Glutamatergic neuron (in vitro differentiated cells): ENCODE data around the gene ERCC8. TPM values are rescaled to one million over a fixed set of nuclear protein-coding genes. Genes with fewer than 3 reads are reported as not detected.

Experiments
- DNase-seq: peaks from one replicate; pipeline ENCODE4 v3.0.0; 2022
- H3K27ac Mint-ChIP-seq: one replicate; pipeline ENCODE4 v1.8.0; 2020; ENCODE audit warnings: mild to moderate bottlenecking, mixed read lengths, inconsistent platforms; ENCODE audit not compliant: unreplicated experiment
- H3K27me3 Mint-ChIP-seq: one replicate; pipeline ENCODE4 v1.8.0; 2020; ENCODE audit warnings: mild to moderate bottlenecking, moderate library complexity, mixed read lengths, inconsistent platforms; ENCODE audit not compliant: unreplicated experiment
- H3K36me3 Mint-ChIP-seq: one replicate; pipeline ENCODE4 v1.8.0; 2020; ENCODE audit warnings: mild to moderate bottlenecking, mixed read lengths, inconsistent platforms; ENCODE audit not compliant: unreplicated experiment
- H3K4me1 Mint-ChIP-seq: one replicate; pipeline ENCODE4 v1.8.0; 2020; ENCODE audit warnings: mild to moderate bottlenecking, low read depth, mixed read lengths, inconsistent platforms; ENCODE audit not compliant: unreplicated experiment
- H3K4me3 Mint-ChIP-seq: one replicate; pipeline ENCODE4 v1.8.0; 2020; ENCODE audit warnings: mild to moderate bottlenecking, mixed read lengths, inconsistent platforms; ENCODE audit not compliant: unreplicated experiment
- H3K9me3 Mint-ChIP-seq: one replicate; pipeline ENCODE4 v1.8.0; 2020; ENCODE audit warnings: mild to moderate bottlenecking, moderate library complexity, mixed read lengths, inconsistent platforms; ENCODE audit not compliant: unreplicated experiment
- total RNA-seq: library from RNA; stranded (reverse); fragmentation: NEBNext Ultra II Directional; extraction: Animal tissue kit (Norgen Biotek cat#: 25700); gene quantifications from one replicate; pipeline ENCODE4 v1.2.1, GENCODE V29; 2021; ENCODE audit not compliant: unreplicated experiment
- TF ChIP-seq, protein P1 (sequence below): fragments of 200-600 bp; sonication (generic); IDR thresholded peaks from one replicate; pipeline ENCODE4 v1.5.0; 2021; ENCODE audit not compliant: partially characterized antibody, unreplicated experiment

Gene ERCC8
- total RNA-seq, 1 donor from 2014 or later, result 17.6 TPM

DNA sequence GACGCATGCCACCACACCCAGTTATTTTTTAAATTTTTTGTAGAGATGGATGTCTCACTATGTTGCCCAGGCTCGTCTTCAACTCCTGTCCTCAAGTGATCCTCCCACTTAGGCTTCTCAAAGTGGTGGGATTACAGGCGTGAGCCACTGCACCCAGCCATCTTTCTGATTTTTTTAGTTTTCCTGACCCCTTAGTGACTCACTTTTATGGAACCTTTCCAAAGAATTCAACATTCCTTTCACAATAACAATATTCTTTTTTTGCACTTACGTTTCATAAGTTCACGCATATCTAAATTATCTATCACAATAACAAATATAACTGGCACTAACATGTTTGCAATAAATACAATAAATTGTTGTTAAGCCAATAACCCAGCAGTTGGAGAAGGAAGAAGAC lies 109.3 kb downstream of the ERCC8 start:
- no peak for DNase-seq
- H3K4me1 Mint-ChIP-seq, result no peaks in the 10 kb centered on the region
- no peaks in the 10 kb centered on the region for H3K9me3 Mint-ChIP-seq
- no peaks in the 10 kb centered on the region for H3K27me3 Mint-ChIP-seq
- H3K36me3 Mint-ChIP-seq, result no peaks in the 10 kb centered on the region
- TF ChIP-seq, protein P1, sequence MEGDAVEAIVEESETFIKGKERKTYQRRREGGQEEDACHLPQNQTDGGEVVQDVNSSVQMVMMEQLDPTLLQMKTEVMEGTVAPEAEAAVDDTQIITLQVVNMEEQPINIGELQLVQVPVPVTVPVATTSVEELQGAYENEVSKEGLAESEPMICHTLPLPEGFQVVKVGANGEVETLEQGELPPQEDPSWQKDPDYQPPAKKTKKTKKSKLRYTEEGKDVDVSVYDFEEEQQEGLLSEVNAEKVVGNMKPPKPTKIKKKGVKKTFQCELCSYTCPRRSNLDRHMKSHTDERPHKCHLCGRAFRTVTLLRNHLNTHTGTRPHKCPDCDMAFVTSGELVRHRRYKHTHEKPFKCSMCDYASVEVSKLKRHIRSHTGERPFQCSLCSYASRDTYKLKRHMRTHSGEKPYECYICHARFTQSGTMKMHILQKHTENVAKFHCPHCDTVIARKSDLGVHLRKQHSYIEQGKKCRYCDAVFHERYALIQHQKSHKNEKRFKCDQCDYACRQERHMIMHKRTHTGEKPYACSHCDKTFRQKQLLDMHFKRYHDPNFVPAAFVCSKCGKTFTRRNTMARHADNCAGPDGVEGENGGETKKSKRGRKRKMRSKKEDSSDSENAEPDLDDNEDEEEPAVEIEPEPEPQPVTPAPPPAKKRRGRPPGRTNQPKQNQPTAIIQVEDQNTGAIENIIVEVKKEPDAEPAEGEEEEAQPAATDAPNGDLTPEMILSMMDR, result no peak
- no peak overlapping the region for H3K27ac Mint-ChIP-seq
- H3K4me3 Mint-ChIP-seq, result no peak overlapping the region

DNA sequence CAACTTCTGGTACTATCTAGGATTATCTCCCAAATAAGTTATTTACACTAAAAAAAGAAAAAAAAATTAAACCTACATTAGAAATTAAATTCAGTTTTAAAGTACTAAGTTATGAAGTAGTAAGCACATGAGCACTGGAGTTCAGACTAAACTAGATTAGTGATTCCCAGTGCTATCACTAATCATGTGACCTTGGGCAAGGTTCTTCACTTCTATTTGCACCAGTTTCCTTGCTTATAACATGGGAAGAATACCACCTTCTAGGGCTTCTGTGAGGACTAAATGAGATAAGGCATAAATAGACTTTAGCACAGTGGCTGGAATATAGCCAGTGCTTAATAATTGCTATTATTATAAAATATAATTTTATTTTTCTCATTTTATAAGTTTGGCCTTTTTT lies 111.3 kb downstream of the ERCC8 start:
- H3K36me3 Mint-ChIP-seq, result no peaks in the 10 kb centered on the region
- TF ChIP-seq, protein P1, result no peak
- DNase-seq, result no peak
- H3K27me3 Mint-ChIP-seq, result no peaks in the 10 kb centered on the region
- no peak overlapping the region for H3K27ac Mint-ChIP-seq
- H3K9me3 Mint-ChIP-seq, result no peaks in the 10 kb centered on the region
- no peak overlapping the region for H3K4me3 Mint-ChIP-seq
- no peaks in the 10 kb centered on the region for H3K4me1 Mint-ChIP-seq

DNA sequence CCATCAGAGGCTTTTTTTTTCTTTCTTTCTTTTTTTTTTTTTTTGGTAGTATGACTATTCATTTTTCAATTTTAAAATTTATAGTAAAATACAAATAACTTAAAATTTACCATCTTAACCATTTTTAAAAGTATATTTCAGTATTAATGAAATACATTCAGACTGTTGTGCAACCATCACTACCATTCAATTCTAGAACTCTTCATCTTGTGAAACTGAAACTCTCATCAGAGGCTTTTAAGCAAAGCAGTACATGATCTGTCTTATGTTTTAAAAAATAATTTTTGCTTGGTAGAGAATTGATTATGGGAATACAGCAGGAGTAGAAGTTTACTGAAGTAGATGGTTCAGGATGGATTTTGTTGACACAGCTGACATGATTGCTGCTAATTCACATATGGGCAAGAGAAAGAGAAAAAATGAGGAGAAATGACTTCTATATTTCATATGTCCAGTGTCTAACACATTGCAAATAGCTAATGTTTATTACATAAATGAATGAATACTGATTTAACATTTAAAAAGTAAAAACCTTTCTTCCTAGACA lies 114.2 kb downstream of the ERCC8 start:
- no peaks in the 10 kb centered on the region for H3K9me3 Mint-ChIP-seq
- H3K36me3 Mint-ChIP-seq, result no peaks in the 10 kb centered on the region
- no peaks in the 10 kb centered on the region for H3K4me1 Mint-ChIP-seq
- TF ChIP-seq, protein P1, result no peak
- H3K27me3 Mint-ChIP-seq, result no peaks in the 10 kb centered on the region
- H3K4me3 Mint-ChIP-seq, result no peak overlapping the region
- DNase-seq, result no peak
- no peak overlapping the region for H3K27ac Mint-ChIP-seq

DNA sequence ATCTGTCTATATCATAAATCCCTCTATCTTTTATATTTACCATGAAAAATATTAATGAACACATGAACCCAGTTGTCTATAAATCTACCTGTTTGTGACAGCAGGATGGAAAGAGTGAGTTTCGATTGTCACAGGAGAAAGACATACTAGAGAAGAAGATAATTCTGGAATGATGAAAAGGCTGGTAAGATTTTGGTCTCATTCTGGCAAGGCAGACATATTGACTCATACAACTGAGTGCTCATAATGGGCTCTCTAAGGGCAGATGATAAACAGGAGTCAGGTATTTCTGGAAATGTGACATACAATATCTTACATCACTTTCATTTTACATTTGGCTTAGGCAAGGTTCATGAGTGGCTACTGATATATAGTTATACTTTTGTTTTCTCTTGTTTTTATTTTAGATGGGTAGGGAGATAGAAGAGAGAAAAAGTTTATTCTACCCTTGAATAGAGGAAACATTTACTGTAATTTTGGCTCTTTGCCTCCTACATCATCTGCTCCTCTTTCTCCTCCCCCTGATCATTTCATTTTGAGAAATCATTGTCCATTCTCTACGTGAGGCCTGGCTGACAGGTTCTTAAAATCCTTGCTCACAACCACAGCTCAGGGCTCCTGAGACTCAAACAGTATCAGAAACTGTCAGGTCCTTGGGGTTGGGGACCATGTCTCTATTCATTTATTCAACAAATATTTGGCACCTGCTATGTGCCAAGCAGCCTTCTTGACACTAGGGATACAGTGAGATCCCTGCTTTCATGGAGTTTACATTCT lies 115.2 kb downstream of the ERCC8 start:
- Mint-ChIP-seq H3K36me3 (no peaks in the 10 kb centered on the region), H3K27ac (no peak overlapping the region), H3K4me1 (no peaks in the 10 kb centered on the region), H3K9me3 (no peaks in the 10 kb centered on the region), H3K27me3 (no peaks in the 10 kb centered on the region), H3K4me3 (no peak overlapping the region)
- TF ChIP-seq, protein P1, result no peak
- no peak for DNase-seq

DNA sequence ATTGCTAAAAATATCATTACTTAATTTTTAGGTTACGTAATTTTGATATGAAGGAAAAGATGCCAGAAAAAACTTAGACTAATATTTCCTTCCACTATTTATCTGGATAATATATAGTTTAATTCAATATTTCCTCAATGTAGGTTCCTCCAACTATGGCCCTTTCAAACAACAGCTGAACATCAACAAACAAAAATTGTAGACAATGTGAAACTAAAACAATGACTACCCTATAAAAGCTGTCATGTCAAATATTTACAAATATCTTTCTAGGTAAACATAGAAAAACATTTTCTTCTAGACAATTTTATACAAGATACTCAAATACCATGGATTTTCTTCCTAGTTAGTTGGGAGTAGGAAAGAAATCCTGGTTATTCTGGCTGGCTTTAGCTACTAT lies 117.7 kb downstream of the ERCC8 start:
- TF ChIP-seq, protein P1, result no peak
- no peak overlapping the region for H3K27ac Mint-ChIP-seq
- H3K36me3 Mint-ChIP-seq, result no peaks in the 10 kb centered on the region
- H3K9me3 Mint-ChIP-seq, result no peaks in the 10 kb centered on the region
- no peak overlapping the region for H3K4me3 Mint-ChIP-seq
- no peaks in the 10 kb centered on the region for H3K27me3 Mint-ChIP-seq
- DNase-seq, result no peak
- no peaks in the 10 kb centered on the region for H3K4me1 Mint-ChIP-seq
